Effector memory CD4-positive, alpha-beta T cell (primary cell): ENCODE measurements around the gene SPTB.

ENCODE experiments used
- DNase-seq, 3 donors: peaks; one replicate each; pipeline ENCODE4 v3.0.0-alpha.2; 2020
- H3K27ac ChIP-seq: 2 replicates; pipeline ENCODE4 v1.7.0; 2013; ENCODE audit warnings: mild to moderate bottlenecking, low read length, moderate library complexity; ENCODE audit not compliant: insufficient read depth, poor library complexity, severe bottlenecking
- H3K27me3 ChIP-seq: replicated peaks from 2 replicates; pipeline ENCODE4 v1.7.0; 2013; ENCODE audit warnings: mild to moderate bottlenecking, low read length; ENCODE audit not compliant: insufficient read depth, control insufficient read depth, poor library complexity, severe bottlenecking
- H3K36me3 ChIP-seq: 2 replicates; pipeline ENCODE4 v1.7.0; 2013; ENCODE audit warnings: mild to moderate bottlenecking, low read length, moderate library complexity; ENCODE audit not compliant: control insufficient read depth, insufficient read depth
- H3K4me1 ChIP-seq: 2 replicates; pipeline ENCODE4 v1.7.0; 2013; ENCODE audit warnings: low read length, mild to moderate bottlenecking; ENCODE audit not compliant: control insufficient read depth, insufficient read depth, poor library complexity, severe bottlenecking
- H3K4me3 ChIP-seq: 2 replicates; pipeline ENCODE4 v1.7.0; 2013; ENCODE audit warnings: low read length, low read depth, mild to moderate bottlenecking; ENCODE audit not compliant: insufficient read depth, poor library complexity, severe bottlenecking
- H3K9me3 ChIP-seq: 2 replicates; pipeline ENCODE4 v1.7.0; 2013; ENCODE audit warnings: mild to moderate bottlenecking, low read length, moderate library complexity; ENCODE audit not compliant: control insufficient read depth

Gene SPTB

GRCh38 chr14:64728856-64729255, 150.9 kb downstream of the SPTB start:
- H3K4me3 ChIP-seq: no peak overlapping the region
- H3K9me3 ChIP-seq: no peaks in the 10 kb centered on the region
- H3K36me3 ChIP-seq: peaks cover 36% of the 10 kb centered on the region
- no peaks in the 10 kb centered on the region for H3K27me3 ChIP-seq
- no peak for DNase-seq
- H3K4me1 ChIP-seq: peaks cover 76% of the 10 kb centered on the region
- H3K27ac ChIP-seq: peak overlapping the region; percentile 59

- no peaks in the 10 kb centered on the region for H3K27me3 ChIP-seq
- H3K9me3 ChIP-seq: no peaks in the 10 kb centered on the region
- no peak overlapping the region for H3K4me3 ChIP-seq
- H3K4me1 ChIP-seq: peaks cover 77% of the 10 kb centered on the region
- H3K36me3 ChIP-seq: peaks cover 31% of the 10 kb centered on the region
- peak overlapping the region; percentile 59 for H3K27ac ChIP-seq
- no peak for DNase-seq
Measured at GRCh38 chr14:64728106-64728505, 151.6 kb downstream of the SPTB start.

GRCh38 chr14:64727551-64728071, 152.1 kb downstream of the SPTB start:
- Histone ChIP-seq H3K4me3 (no peak overlapping the region), H3K36me3 (peaks cover 26% of the 10 kb centered on the region), H3K9me3 (no peaks in the 10 kb centered on the region), H3K4me1 (peaks cover 80% of the 10 kb centered on the region), H3K27me3 (no peaks in the 10 kb centered on the region), H3K27ac (peak overlapping the region; percentile 59)
- no peak for DNase-seq

- Histone ChIP-seq H3K4me3 (peak overlapping the region; percentile 14), H3K36me3 (peaks cover 15% of the 10 kb centered on the region), H3K9me3 (no peaks in the 10 kb centered on the region), H3K27me3 (no peaks in the 10 kb centered on the region), H3K27ac (peak overlapping the region; percentile 59), H3K4me1 (peaks cover 90% of the 10 kb centered on the region)
- peak; percentile 62 to 75 (median 74) for DNase-seq
Measured at GRCh38 chr14:64726585-64726890, 153.2 kb downstream of the SPTB start.

- H3K4me3 ChIP-seq: peak overlapping the region; percentile 11
- H3K4me1 ChIP-seq: peaks cover 95% of the 10 kb centered on the region
- H3K27me3 ChIP-seq: no peaks in the 10 kb centered on the region
- peak overlapping the region; percentile 59 for H3K27ac ChIP-seq
- no peak for DNase-seq
- H3K36me3 ChIP-seq: peaks cover 10% of the 10 kb centered on the region
- H3K9me3 ChIP-seq: no peaks in the 10 kb centered on the region
Measured at GRCh38 chr14:64725879-64726584, 153.7 kb downstream of the SPTB start.

GRCh38 chr14:64725261-64725815, 154.4 kb downstream of the SPTB start:
- peak overlapping the region; percentile 59 for H3K27ac ChIP-seq
- peak overlapping the region; percentile 11 for H3K4me3 ChIP-seq
- H3K36me3 ChIP-seq: peaks cover 5% of the 10 kb centered on the region
- DNase-seq: no peak
- no peaks in the 10 kb centered on the region for H3K9me3 ChIP-seq
- no peaks in the 10 kb centered on the region for H3K27me3 ChIP-seq
- peaks cover 98% of the 10 kb centered on the region for H3K4me1 ChIP-seq

- no peaks in the 10 kb centered on the region for H3K9me3 ChIP-seq
- H3K4me1 ChIP-seq: peaks cover 98% of the 10 kb centered on the region
- no peak for DNase-seq
- H3K36me3 ChIP-seq: no peaks in the 10 kb centered on the region
- H3K27ac ChIP-seq: peak overlapping the region; percentile 59
- no peaks in the 10 kb centered on the region for H3K27me3 ChIP-seq
- no peak overlapping the region for H3K4me3 ChIP-seq
Measured at GRCh38 chr14:64724578-64724930, 155.2 kb downstream of the SPTB start.

- Histone ChIP-seq H3K27ac (peak overlapping the region; percentile 59), H3K27me3 (no peaks in the 10 kb centered on the region), H3K4me1 (peaks cover 98% of the 10 kb centered on the region), H3K4me3 (no peak overlapping the region), H3K9me3 (no peaks in the 10 kb centered on the region), H3K36me3 (no peaks in the 10 kb centered on the region)
- DNase-seq: peak; percentile 30 to 35 (median 32)
Measured at GRCh38 chr14:64723691-64724577, 155.8 kb downstream of the SPTB start.

- H3K36me3 ChIP-seq: no peaks in the 10 kb centered on the region
- no peak for DNase-seq
- H3K4me3 ChIP-seq: peak overlapping the region; percentile 42
- H3K4me1 ChIP-seq: peaks cover 99% of the 10 kb centered on the region
- no peaks in the 10 kb centered on the region for H3K27me3 ChIP-seq
- H3K27ac ChIP-seq: peak overlapping the region; percentile 59
- no peaks in the 10 kb centered on the region for H3K9me3 ChIP-seq
Measured at GRCh38 chr14:64722842-64723447, 156.8 kb downstream of the SPTB start.
